Measurements from ENCODE around the gene PPFIA1. TPM values are rescaled to one million over a fixed set of nuclear protein-coding genes. Genes with fewer than 3 reads are reported as not detected.

The PPFIA1 gene
- total RNA-seq, 6 experiments from 2014 or later = 29.4 to 40.0 (median 32.7) TPM

DNA sequence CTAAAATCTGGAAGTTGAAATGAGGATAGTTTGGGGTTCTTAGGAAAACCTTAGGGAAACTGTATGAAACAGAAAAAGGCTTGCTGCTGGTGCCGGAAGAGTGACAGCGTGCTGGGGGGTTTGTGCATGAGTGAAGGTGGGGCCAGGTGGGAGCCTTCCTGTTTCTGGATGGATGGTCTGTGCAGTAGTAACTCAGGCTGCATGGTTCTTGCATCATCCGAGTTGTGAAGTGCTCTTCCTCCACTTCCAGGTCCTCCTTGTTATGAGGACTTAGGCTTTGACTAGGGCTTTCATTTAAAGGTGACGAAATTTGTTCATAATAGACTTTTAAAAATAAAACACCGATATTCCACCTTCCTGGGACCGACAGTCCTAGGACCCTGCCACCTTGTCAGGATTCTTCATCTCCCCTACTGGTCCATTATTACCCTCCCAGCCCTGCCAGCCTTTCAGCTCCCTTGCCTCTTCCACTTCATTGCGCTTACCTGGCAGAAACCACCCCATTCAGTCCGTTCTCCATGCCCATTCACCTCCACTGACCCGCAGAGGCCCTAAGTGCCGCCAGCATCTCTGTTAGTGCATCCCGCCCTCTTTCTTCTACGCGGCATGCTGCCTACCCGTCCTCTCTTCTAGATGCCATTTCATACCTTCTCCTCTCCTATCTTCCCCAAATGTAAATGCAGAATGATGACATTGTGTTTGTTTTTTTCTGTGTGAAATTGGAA, 47.3 kb downstream of the PPFIA1 start:
- H3K27ac Mint-ChIP-seq = no peak overlapping the region

DNA sequence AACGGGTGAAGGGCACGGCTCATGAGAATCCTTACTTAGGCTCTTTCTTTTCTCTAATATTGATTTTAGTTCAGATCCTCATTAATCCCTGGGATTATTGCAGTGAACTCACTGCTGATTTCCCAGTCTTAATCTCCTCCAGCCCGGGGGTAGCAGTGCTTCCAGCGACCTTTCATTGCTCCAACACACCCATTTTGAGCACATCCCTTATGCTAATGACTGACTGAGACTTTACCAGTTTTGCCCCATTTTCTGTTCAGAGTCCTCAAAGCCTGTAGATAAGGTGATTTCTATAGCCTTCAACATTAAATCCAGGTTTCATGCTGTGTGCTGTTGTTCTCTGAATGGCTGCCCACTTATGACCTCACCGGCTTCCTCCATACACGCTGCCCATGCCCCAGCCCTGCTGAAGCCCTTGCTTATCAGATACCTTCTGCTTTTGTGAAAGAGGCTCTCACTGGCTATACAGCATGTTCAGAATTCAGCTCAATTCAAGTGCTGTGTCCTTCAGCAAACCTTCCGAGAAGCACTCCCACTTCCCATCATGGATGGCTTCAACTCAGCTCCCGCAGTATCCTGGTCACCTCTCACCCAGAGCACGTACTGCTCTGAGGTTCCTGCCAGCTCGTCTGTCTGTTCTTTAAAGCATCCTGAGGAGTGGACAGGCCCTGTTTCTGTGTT, 49.0 kb downstream of the PPFIA1 start:
- Mint-ChIP-seq H3K36me3 (ENCODE audit: low read depth) (peaks cover 9% of the 10 kb centered on the region; the same call in 1 of the 2 replicates), H3K4me3 (no peak overlapping the region), H3K4me1 (ENCODE audit: low read depth) (peaks cover 13% of the 10 kb centered on the region), H3K27me3 (ENCODE audit: insufficient read depth) (peaks cover 2% of the 10 kb centered on the region; the same call in 1 of the 2 replicates), H3K9me3 (no peaks in the 10 kb centered on the region), H3K27ac (no peak overlapping the region)
- TF ChIP-seq, protein P1, sequence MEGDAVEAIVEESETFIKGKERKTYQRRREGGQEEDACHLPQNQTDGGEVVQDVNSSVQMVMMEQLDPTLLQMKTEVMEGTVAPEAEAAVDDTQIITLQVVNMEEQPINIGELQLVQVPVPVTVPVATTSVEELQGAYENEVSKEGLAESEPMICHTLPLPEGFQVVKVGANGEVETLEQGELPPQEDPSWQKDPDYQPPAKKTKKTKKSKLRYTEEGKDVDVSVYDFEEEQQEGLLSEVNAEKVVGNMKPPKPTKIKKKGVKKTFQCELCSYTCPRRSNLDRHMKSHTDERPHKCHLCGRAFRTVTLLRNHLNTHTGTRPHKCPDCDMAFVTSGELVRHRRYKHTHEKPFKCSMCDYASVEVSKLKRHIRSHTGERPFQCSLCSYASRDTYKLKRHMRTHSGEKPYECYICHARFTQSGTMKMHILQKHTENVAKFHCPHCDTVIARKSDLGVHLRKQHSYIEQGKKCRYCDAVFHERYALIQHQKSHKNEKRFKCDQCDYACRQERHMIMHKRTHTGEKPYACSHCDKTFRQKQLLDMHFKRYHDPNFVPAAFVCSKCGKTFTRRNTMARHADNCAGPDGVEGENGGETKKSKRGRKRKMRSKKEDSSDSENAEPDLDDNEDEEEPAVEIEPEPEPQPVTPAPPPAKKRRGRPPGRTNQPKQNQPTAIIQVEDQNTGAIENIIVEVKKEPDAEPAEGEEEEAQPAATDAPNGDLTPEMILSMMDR (IDR thresholded peaks at IDR 0.05) = no peak
- no peak for DNase-seq

More for the DNA sequence above, 47.3 kb downstream of the PPFIA1 start:
- no peak for DNase-seq
- H3K36me3 Mint-ChIP-seq (ENCODE audit: low read depth) = peaks cover 9% of the 10 kb centered on the region; the same call in 1 of the 2 replicates
- TF ChIP-seq, protein P1 (IDR thresholded peaks at IDR 0.05) = no peak
- no peak overlapping the region for H3K4me3 Mint-ChIP-seq
- H3K4me1 Mint-ChIP-seq (ENCODE audit: low read depth) = no peaks in the 10 kb centered on the region; the same call in 1 of the 2 replicates
- peaks cover 2% of the 10 kb centered on the region for H3K27me3 Mint-ChIP-seq (ENCODE audit: insufficient read depth)
- no peaks in the 10 kb centered on the region for H3K9me3 Mint-ChIP-seq

GRCh38 chr11:70322666-70323065, 52.2 kb downstream of the PPFIA1 start:
- H3K4me1 Mint-ChIP-seq (ENCODE audit: low read depth) = peaks cover 25% of the 10 kb centered on the region
- no peaks in the 10 kb centered on the region for H3K9me3 Mint-ChIP-seq
- H3K36me3 Mint-ChIP-seq (ENCODE audit: low read depth) = peaks cover 21% of the 10 kb centered on the region
- DNase-seq = no peak
- H3K4me3 Mint-ChIP-seq = no peak overlapping the region
- TF ChIP-seq, protein P1 (IDR thresholded peaks at IDR 0.05) = no peak
- no peak overlapping the region for H3K27ac Mint-ChIP-seq
- peaks cover 2% of the 10 kb centered on the region; the same call in 1 of the 2 replicates for H3K27me3 Mint-ChIP-seq (ENCODE audit: insufficient read depth)

DNA sequence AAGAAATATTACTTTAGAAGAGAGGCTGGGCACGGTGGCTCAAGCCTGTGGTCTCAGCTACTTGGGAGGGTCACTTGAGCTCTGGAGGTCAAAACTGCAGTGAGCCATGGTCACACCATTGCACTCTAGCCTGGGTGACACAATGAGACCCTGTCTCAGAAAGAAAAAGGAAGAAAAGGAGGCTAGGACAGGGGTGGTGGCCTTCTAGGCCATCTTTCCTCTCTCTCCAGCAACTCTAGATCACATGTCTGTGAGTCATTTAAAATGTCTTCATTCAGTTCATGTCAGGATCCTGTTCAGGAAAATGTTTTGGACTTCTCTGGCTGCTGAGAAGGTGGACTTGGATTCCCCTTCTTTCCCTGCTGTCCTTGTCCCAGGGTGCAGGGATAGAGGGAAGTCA, 53.3 kb downstream of the PPFIA1 start:
- H3K9me3 Mint-ChIP-seq = no peaks in the 10 kb centered on the region
- H3K27ac Mint-ChIP-seq = peak overlapping the region; percentile 73
- peaks cover 2% of the 10 kb centered on the region; the same call in 1 of the 2 replicates for H3K27me3 Mint-ChIP-seq (ENCODE audit: insufficient read depth)
- peak overlapping the region; percentile 12; the same call in 1 of the 2 replicates for H3K4me3 Mint-ChIP-seq
- peaks cover 25% of the 10 kb centered on the region for H3K4me1 Mint-ChIP-seq (ENCODE audit: low read depth)
- peaks cover 28% of the 10 kb centered on the region for H3K36me3 Mint-ChIP-seq (ENCODE audit: low read depth)
- DNase-seq = no peak
- TF ChIP-seq, protein P1 (IDR thresholded peaks at IDR 0.05) = no peak

DNA sequence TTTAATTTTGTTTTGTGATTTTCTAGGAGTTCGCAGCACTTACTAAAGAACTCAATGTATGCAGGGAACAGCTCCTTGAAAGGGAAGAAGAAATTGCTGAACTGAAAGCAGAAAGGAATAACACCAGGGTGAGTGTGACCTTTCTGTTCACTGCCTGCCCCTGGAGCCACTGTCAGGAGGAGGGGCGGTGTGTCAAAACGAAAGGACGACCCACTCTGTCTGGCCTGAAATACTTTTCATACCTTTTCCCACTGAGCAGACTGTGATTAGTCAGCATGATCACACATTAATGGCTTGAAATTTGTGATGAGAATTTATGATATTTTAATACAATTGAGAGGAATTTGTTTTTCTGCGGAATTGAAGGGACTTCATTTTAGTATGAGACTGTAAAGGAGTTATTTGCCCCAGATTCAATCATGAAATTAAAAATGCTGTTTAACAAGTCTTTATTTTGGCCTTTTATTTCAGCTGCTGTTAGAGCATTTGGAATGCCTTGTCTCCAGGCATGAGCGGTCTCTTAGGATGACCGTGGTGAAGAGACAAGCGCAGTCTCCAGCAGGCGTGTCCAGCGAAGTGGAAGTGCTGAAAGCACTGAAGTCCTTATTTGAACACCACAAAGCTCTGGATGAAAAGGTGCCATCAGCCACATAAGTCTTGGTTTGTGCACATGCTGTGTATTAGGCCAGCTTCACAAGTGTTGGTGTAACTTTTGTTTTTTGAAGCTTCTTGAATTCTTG, 54.1 kb downstream of the PPFIA1 start:
- H3K4me3 Mint-ChIP-seq = peak overlapping the region; percentile 12; the same call in 1 of the 2 replicates
- peaks cover 28% of the 10 kb centered on the region for H3K36me3 Mint-ChIP-seq (ENCODE audit: low read depth)
- no peak for DNase-seq
- peaks cover 25% of the 10 kb centered on the region for H3K4me1 Mint-ChIP-seq (ENCODE audit: low read depth)
- TF ChIP-seq, protein P1 (IDR thresholded peaks at IDR 0.05) = no peak
- H3K27ac Mint-ChIP-seq = peak overlapping the region; percentile 73
- peaks cover 2% of the 10 kb centered on the region; the same call in 1 of the 2 replicates for H3K27me3 Mint-ChIP-seq (ENCODE audit: insufficient read depth)
- H3K9me3 Mint-ChIP-seq = no peaks in the 10 kb centered on the region
